Hepatocyte (in vitro differentiated cells): Measurements from ENCODE around the gene CARS2. TPM values are rescaled to one million over a fixed set of nuclear protein-coding genes. Genes with fewer than 3 reads are reported as not detected.

Source experiments
- DNase-seq: peaks from one replicate; pipeline ENCODE4 v3.0.0-alpha.2; 2016; ENCODE audit warnings: low spot score
- H2AFZ ChIP-seq: fragments of 200-600 bp; sonication (generic); 2 replicates; pipeline ENCODE4 v1.6.0; 2016; ENCODE audit warnings: antibody characterized with exemption, mild to moderate bottlenecking
- H3K27ac ChIP-seq: fragments of 200-600 bp; sonication (generic); 2 replicates; pipeline ENCODE4 v1.5.1; 2016; ENCODE audit warnings: mild to moderate bottlenecking
- H3K27me3 ChIP-seq: fragments of 200-600 bp; sonication (generic); 2 replicates; pipeline ENCODE4 v1.6.1; 2016
- H3K36me3 ChIP-seq: fragments of 200-600 bp; sonication (generic); replicated peaks from 2 replicates; pipeline ENCODE4 v1.5.1; 2016; ENCODE audit warnings: low read depth; ENCODE audit not compliant: insufficient read depth
- H3K4me1 ChIP-seq: fragments of 200-600 bp; sonication (generic); 2 replicates; pipeline ENCODE4 v1.5.1; 2016; ENCODE audit warnings: mild to moderate bottlenecking, moderate library complexity; ENCODE audit not compliant: insufficient read depth
- H3K4me2 ChIP-seq: fragments of 200-600 bp; sonication (generic); 2 replicates; pipeline ENCODE4 v1.6.0; 2016
- H3K4me3 ChIP-seq: fragments of 200-600 bp; sonication (generic); 2 replicates; pipeline ENCODE4 v1.5.1; 2016; ENCODE audit warnings: mild to moderate bottlenecking
- H3K79me2 ChIP-seq: fragments of 200-600 bp; sonication (generic); 2 replicates; pipeline ENCODE4 v1.6.0; 2017; ENCODE audit warnings: mild to moderate bottlenecking
- H3K9me2 ChIP-seq: fragments of 200-600 bp; sonication (generic); replicated peaks from 2 replicates; pipeline ENCODE4 v1.6.0; 2017; ENCODE audit warnings: mild to moderate bottlenecking; ENCODE audit not compliant: insufficient read depth
- H3K9me3 ChIP-seq: fragments of 200-600 bp; sonication (generic); 2 replicates; pipeline ENCODE4 v1.5.1; 2016; ENCODE audit warnings: low read depth, mild to moderate bottlenecking
- H4K20me1 ChIP-seq: fragments of 200-600 bp; sonication (generic); 2 replicates; pipeline ENCODE4 v1.6.0; 2016; ENCODE audit warnings: mild to moderate bottlenecking; ENCODE audit not compliant: insufficient read depth, poor library complexity, severe bottlenecking
- CTCF ChIP-seq: fragments of 200-600 bp; sonication (generic); IDR thresholded peaks from 2 replicates; pipeline ENCODE4 v1.5.1; 2016; ENCODE audit warnings: antibody characterized with exemption, mild to moderate bottlenecking; ENCODE audit not compliant: poor library complexity
- EZH2 ChIP-seq: fragments of 200-600 bp; sonication (generic); IDR thresholded peaks from 2 replicates; pipeline ENCODE4 v1.6.1; 2016; ENCODE audit warnings: antibody characterized with exemption, mild to moderate bottlenecking, borderline replicate concordance
- EZH2phosphoT487 ChIP-seq: fragments of 200-600 bp; sonication (generic); IDR thresholded peaks from one replicate; pipeline ENCODE4 v1.6.1; 2018; ENCODE audit warnings: antibody characterized with exemption, mild to moderate bottlenecking, low read depth, moderate library complexity; ENCODE audit not compliant: unreplicated experiment, severe bottlenecking
- WGBS: methylation state at CpG from one replicate; pipeline ENCODE4 v1.1.6; 2016; ENCODE audit warnings: low lambda C conversion rate; ENCODE audit errors: missing lambda C conversion rate; 5-methylcytosine and 5-hydroxymethylcytosine counted together
- polyA plus RNA-seq: library from polyadenylated mRNA; unstranded; fragments of >200 nt; fragmentation: Nextera tagmentation; extraction: Ambion mirVana; gene quantifications from 2 replicates; pipeline ENCODE4 v1.2.1, GENCODE V29; 2016
- total RNA-seq: library from RNA; depleted of rRNA; stranded (reverse); fragments of >200 nt; gene quantifications from 2 replicates; pipeline ENCODE4 v1.2.3, GENCODE V29; 2014

The CARS2 gene
- total and polyA plus RNA-seq, 2 experiments from 2014 or later = 72.9 to 105 TPM

- H3K27me3 ChIP-seq = no peaks in the 10 kb centered on the region
- H3K36me3 ChIP-seq = no peaks in the 10 kb centered on the region
- peaks cover 25% of the 10 kb centered on the region for H4K20me1 ChIP-seq
- peak overlapping the region; percentile 53 for H3K4me3 ChIP-seq
- no peak overlapping the region for H2AFZ ChIP-seq
- H3K4me1 ChIP-seq = peaks cover 17% of the 10 kb centered on the region
- 2% methylated on average over 46 of the region's 49 CpGs for WGBS
- H3K9me2 ChIP-seq = no peaks in the 10 kb centered on the region
- DNase-seq = peak; percentile 67
- peak overlapping the region; percentile 82 for H3K4me2 ChIP-seq
- H3K9me3 ChIP-seq = no peaks in the 10 kb centered on the region
- H3K27ac ChIP-seq = peak overlapping the region; percentile 99
- no peak for TF ChIP-seq EZH2
- TF ChIP-seq CTCF = no peak
- TF ChIP-seq EZH2phosphoT487 = no peak
- H3K79me2 ChIP-seq = peaks cover 60% of the 10 kb centered on the region
Observed at GRCh38 chr13:110714797-110715394, 9.0 kb upstream of the CARS2 start.

- 2% methylated on average over 50 of the region's 86 CpGs for WGBS
- Histone ChIP-seq H3K4me2 (peak overlapping the region; percentile 82), H3K9me3 (no peaks in the 10 kb centered on the region), H3K36me3 (no peaks in the 10 kb centered on the region), H3K4me3 (peak overlapping the region; percentile 53), H3K9me2 (no peaks in the 10 kb centered on the region), H3K4me1 (peaks cover 17% of the 10 kb centered on the region), H3K79me2 (peaks cover 56% of the 10 kb centered on the region), H4K20me1 (peaks cover 25% of the 10 kb centered on the region), H3K27me3 (no peaks in the 10 kb centered on the region), H2AFZ (peak overlapping the region; percentile 6), H3K27ac (peak overlapping the region; percentile 99)
- DNase-seq = peak; percentile 74
- TF ChIP-seq CTCF (peak; percentile 30), EZH2 (no peak), EZH2phosphoT487 (no peak)
Observed at GRCh38 chr13:110713981-110714796, 8.3 kb upstream of the CARS2 start.

- Histone ChIP-seq H3K27ac (peak within 1 kb of the TSS; percentile 99), H2AFZ (peak within 1 kb of the TSS; percentile 55), H3K9me2 (no peaks in the 10 kb centered on the region), H4K20me1 (peaks cover 20% of the 10 kb centered on the region), H3K27me3 (no peaks in the 10 kb centered on the region), H3K4me1 (peaks cover 17% of the 10 kb centered on the region), H3K9me3 (no peaks in the 10 kb centered on the region), H3K4me3 (peak within 1 kb of the TSS; percentile 70), H3K4me2 (peak within 1 kb of the TSS; percentile 82), H3K79me2 (peaks cover 50% of the 10 kb centered on the region), H3K36me3 (no peaks in the 10 kb centered on the region)
- no peak for DNase-seq
- no peak for TF ChIP-seq CTCF
- TF ChIP-seq EZH2phosphoT487 = no peak
- no peak for TF ChIP-seq EZH2
- WGBS = 2% methylated on average over 16 of the region's 45 CpGs
Observed at GRCh38 chr13:110713642-110713952, 7.7 kb upstream of the CARS2 start, which contains the start of gene ING1. TSS of gene ING1 (plus strand) at chr13:110713700. CDS start at chr13:110714150, 450 bp downstream.
